NB4 (cell line): ENCODE measurements around the gene STX12.

Source experiments
- DNase-seq: peaks from one replicate; pipeline ENCODE4 v3.0.0; 2010; ENCODE audit warnings: low read depth
- H3K4me3 ChIP-seq: one replicate; pipeline ENCODE4 v1.5.1; 2011; ENCODE audit warnings: mild to moderate bottlenecking, low read depth, low read length, moderate library complexity
- CTCF ChIP-seq: IDR thresholded peaks from one replicate; pipeline ENCODE4 v1.5.1; 2012; ENCODE audit warnings: low read depth, low read length
- MYC ChIP-seq: IDR thresholded peaks from 2 replicates; pipeline ENCODE4 v1.6.1; 2011; ENCODE audit warnings: low read depth, low read length
- POLR2A ChIP-seq: IDR thresholded peaks from 2 replicates; pipeline ENCODE4 v1.6.1; 2011; ENCODE audit warnings: mild to moderate bottlenecking; ENCODE audit not compliant: insufficient read length; ENCODE audit errors: extremely low read depth
- TF ChIP-seq, protein P1 (sequence below): IDR thresholded peaks from 2 replicates; pipeline ENCODE4 v1.6.1; 2011; ENCODE audit warnings: low read depth, low read length

The STX12 gene

GRCh38 chr1:27831568-27832410 is 58.8 kb downstream of the STX12 start:
- DNase-seq: no peak
- TF ChIP-seq CTCF (no peak), MYC (no peak), POLR2A (no peak)
- TF ChIP-seq, protein P1, sequence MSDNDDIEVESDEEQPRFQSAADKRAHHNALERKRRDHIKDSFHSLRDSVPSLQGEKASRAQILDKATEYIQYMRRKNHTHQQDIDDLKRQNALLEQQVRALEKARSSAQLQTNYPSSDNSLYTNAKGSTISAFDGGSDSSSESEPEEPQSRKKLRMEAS: no peak
- H3K4me3 ChIP-seq: peak overlapping the region; percentile 99

DNA sequence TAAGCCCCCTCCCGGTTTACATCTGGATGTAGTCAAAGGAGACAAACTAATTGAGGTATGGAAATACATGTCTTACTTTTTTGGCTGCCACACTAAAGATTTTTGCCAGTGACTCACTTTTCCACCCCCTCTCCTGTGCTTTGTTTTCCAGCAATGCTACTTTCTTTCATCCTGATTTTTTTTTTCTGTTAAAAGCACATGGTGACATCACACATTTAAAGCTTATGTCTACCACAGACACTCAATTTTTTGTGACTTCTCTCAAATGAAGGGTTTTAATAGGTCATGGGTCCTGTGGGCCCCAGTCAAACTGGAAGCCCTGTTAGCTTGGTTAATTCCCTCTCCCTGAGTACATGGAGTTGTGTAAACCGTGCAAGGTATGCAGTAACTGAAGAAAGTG is 59.7 kb downstream of the STX12 start:
- DNase-seq: no peak
- H3K4me3 ChIP-seq: peak overlapping the region; percentile 99
- TF ChIP-seq, protein P1: no peak
- TF ChIP-seq MYC: no peak
- no peak for TF ChIP-seq CTCF
- no peak for TF ChIP-seq POLR2A

DNA sequence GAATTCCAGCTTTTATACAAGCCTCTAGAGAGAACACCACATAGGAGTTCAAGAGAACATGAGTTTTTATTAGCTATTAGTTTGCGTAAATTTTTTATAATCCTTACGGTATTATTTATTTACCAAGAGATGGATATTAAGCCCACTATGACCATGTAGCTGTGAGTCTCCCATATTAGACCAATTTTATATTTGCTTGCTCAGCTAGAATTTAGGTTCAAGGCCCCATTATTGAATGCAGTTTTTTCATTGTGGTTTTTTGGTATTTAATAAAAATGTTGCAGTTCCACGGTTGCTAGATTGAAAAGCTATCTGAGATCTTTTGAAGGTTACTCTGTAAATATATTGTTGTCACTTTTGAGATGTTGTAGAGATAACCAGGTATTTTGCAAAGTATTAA is 60.5 kb downstream of the STX12 start:
- H3K4me3 ChIP-seq: no peak overlapping the region
- TF ChIP-seq CTCF: no peak
- TF ChIP-seq, protein P1: no peak
- TF ChIP-seq POLR2A: no peak
- no peak for DNase-seq

DNA sequence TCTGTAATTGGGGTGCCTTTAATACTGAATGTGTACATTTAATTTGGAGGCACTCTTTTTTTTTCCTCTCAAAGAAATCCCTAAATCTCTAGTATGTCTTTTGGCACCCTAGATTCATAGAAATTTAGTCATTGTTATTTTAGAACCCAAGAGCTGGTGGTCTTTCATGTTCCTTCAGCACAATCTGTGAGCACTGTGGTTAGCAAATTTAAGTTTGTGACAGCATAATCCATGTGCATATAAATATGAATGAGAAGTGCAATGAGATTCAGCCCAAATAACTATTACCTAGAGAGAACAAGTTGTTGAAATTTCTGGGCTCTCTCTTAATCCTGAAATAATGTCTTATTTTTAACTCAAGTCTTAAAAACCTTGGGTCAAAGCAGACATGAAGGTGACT is 62.0 kb downstream of the STX12 start:
- no peak for DNase-seq

GRCh38 chr1:27835501-27835900 is 62.5 kb downstream of the STX12 start:
- H3K4me3 ChIP-seq: no peak overlapping the region
- TF ChIP-seq CTCF (no peak), MYC (no peak), POLR2A (no peak)
- TF ChIP-seq, protein P1: no peak
- DNase-seq: no peak

More for the DNA sequence above, 62.0 kb downstream of the STX12 start:
- TF ChIP-seq CTCF (no peak), POLR2A (no peak), MYC (no peak)
- TF ChIP-seq, protein P1: no peak
- H3K4me3 ChIP-seq: no peak overlapping the region
